Hepatocyte (in vitro differentiated cells): ENCODE measurements around the gene DDO. TPM values are rescaled to one million over a fixed set of nuclear protein-coding genes. Genes with fewer than 3 reads are reported as not detected.
A peak's percentile ranks its signal among the peaks of the same experiment; 100 is the strongest.

ENCODE experiments used
- DNase-seq: peaks from one replicate; pipeline ENCODE4 v3.0.0-alpha.2; 2016; ENCODE audit warnings: low spot score
- H2AFZ ChIP-seq: fragments of 200-600 bp; sonication (generic); 2 replicates; pipeline ENCODE4 v1.6.0; 2016; ENCODE audit warnings: antibody characterized with exemption, mild to moderate bottlenecking
- H3K27ac ChIP-seq: fragments of 200-600 bp; sonication (generic); 2 replicates; pipeline ENCODE4 v1.5.1; 2016; ENCODE audit warnings: mild to moderate bottlenecking
- H3K27me3 ChIP-seq: fragments of 200-600 bp; sonication (generic); 2 replicates; pipeline ENCODE4 v1.6.1; 2016
- H3K36me3 ChIP-seq: fragments of 200-600 bp; sonication (generic); replicated peaks from 2 replicates; pipeline ENCODE4 v1.5.1; 2016; ENCODE audit warnings: low read depth; ENCODE audit not compliant: insufficient read depth
- H3K4me1 ChIP-seq: fragments of 200-600 bp; sonication (generic); 2 replicates; pipeline ENCODE4 v1.5.1; 2016; ENCODE audit warnings: mild to moderate bottlenecking, moderate library complexity; ENCODE audit not compliant: insufficient read depth
- H3K4me2 ChIP-seq: fragments of 200-600 bp; sonication (generic); 2 replicates; pipeline ENCODE4 v1.6.0; 2016
- H3K4me3 ChIP-seq: fragments of 200-600 bp; sonication (generic); 2 replicates; pipeline ENCODE4 v1.5.1; 2016; ENCODE audit warnings: mild to moderate bottlenecking
- H3K79me2 ChIP-seq: fragments of 200-600 bp; sonication (generic); 2 replicates; pipeline ENCODE4 v1.6.0; 2017; ENCODE audit warnings: mild to moderate bottlenecking
- H3K9me2 ChIP-seq: fragments of 200-600 bp; sonication (generic); replicated peaks from 2 replicates; pipeline ENCODE4 v1.6.0; 2017; ENCODE audit warnings: mild to moderate bottlenecking; ENCODE audit not compliant: insufficient read depth
- H3K9me3 ChIP-seq: fragments of 200-600 bp; sonication (generic); 2 replicates; pipeline ENCODE4 v1.5.1; 2016; ENCODE audit warnings: low read depth, mild to moderate bottlenecking
- H4K20me1 ChIP-seq: fragments of 200-600 bp; sonication (generic); 2 replicates; pipeline ENCODE4 v1.6.0; 2016; ENCODE audit warnings: mild to moderate bottlenecking; ENCODE audit not compliant: insufficient read depth, poor library complexity, severe bottlenecking
- CTCF ChIP-seq: fragments of 200-600 bp; sonication (generic); IDR thresholded peaks from 2 replicates; pipeline ENCODE4 v1.5.1; 2016; ENCODE audit warnings: antibody characterized with exemption, mild to moderate bottlenecking; ENCODE audit not compliant: poor library complexity
- EZH2 ChIP-seq: fragments of 200-600 bp; sonication (generic); IDR thresholded peaks from 2 replicates; pipeline ENCODE4 v1.6.1; 2016; ENCODE audit warnings: antibody characterized with exemption, mild to moderate bottlenecking, borderline replicate concordance
- EZH2phosphoT487 ChIP-seq: fragments of 200-600 bp; sonication (generic); IDR thresholded peaks from one replicate; pipeline ENCODE4 v1.6.1; 2018; ENCODE audit warnings: antibody characterized with exemption, mild to moderate bottlenecking, low read depth, moderate library complexity; ENCODE audit not compliant: unreplicated experiment, severe bottlenecking
- WGBS: methylation state at CpG from one replicate; pipeline ENCODE4 v1.1.6; 2016; ENCODE audit warnings: low lambda C conversion rate; ENCODE audit errors: missing lambda C conversion rate; 5-methylcytosine and 5-hydroxymethylcytosine counted together
- polyA plus RNA-seq: library from polyadenylated mRNA; unstranded; fragments of >200 nt; fragmentation: Nextera tagmentation; extraction: Ambion mirVana; gene quantifications from 2 replicates; pipeline ENCODE4 v1.2.1, GENCODE V29; 2016
- total RNA-seq: library from RNA; depleted of rRNA; stranded (reverse); fragments of >200 nt; gene quantifications from 2 replicates; pipeline ENCODE4 v1.2.3, GENCODE V29; 2014

The DDO gene
- total and polyA plus RNA-seq, 2 experiments from 2014 or later = 0.20 to 0.39 TPM

GRCh38 chr6:110378552-110378951, 36.8 kb downstream of the DDO start:
- WGBS = 36% methylated on average over 9 of the region's 9 CpGs
- Histone ChIP-seq H3K27ac (no peak overlapping the region), H3K4me1 (no peaks in the 10 kb centered on the region), H3K4me2 (no peak overlapping the region), H3K36me3 (no peaks in the 10 kb centered on the region), H3K9me3 (no peaks in the 10 kb centered on the region), H3K79me2 (no peaks in the 10 kb centered on the region), H2AFZ (no peak overlapping the region), H3K9me2 (no peaks in the 10 kb centered on the region), H3K27me3 (no peaks in the 10 kb centered on the region), H3K4me3 (no peak overlapping the region), H4K20me1 (no peaks in the 10 kb centered on the region)
- TF ChIP-seq EZH2phosphoT487 = no peak
- peak; percentile 49 for DNase-seq

DNA sequence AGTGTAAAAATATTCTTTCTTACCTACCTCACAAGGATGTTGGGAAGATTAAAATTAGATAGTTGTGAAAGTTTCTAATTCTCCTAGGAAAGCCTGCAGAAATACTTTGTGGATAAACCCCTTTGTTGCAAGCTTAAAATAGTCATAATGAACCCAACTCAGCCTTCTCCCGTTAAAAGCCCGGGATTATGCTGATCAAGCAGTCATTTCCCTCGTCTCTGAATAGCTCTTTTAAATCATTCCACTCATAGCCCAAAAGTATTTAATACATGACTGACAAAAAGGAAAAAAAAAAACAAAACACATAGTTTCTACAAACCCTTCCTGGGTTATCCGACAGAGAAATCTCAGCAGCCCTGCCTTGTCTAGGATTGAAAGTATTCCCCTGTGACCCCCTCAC, 46.3 kb downstream of the DDO start:
- H2AFZ ChIP-seq = no peak overlapping the region
- no peaks in the 10 kb centered on the region for H4K20me1 ChIP-seq
- 29% methylated on average over 4 of the region's 4 CpGs for WGBS
- no peaks in the 10 kb centered on the region for H3K27me3 ChIP-seq
- no peak overlapping the region for H3K4me3 ChIP-seq
- H3K9me3 ChIP-seq = no peaks in the 10 kb centered on the region
- DNase-seq = no peak
- no peak overlapping the region for H3K27ac ChIP-seq
- no peaks in the 10 kb centered on the region for H3K36me3 ChIP-seq
- no peaks in the 10 kb centered on the region for H3K9me2 ChIP-seq
- H3K4me2 ChIP-seq = no peak overlapping the region
- no peaks in the 10 kb centered on the region for H3K4me1 ChIP-seq
- no peaks in the 10 kb centered on the region for H3K79me2 ChIP-seq
- TF ChIP-seq EZH2phosphoT487 = no peak
- no peak for TF ChIP-seq CTCF
- no peak for TF ChIP-seq EZH2

DNA sequence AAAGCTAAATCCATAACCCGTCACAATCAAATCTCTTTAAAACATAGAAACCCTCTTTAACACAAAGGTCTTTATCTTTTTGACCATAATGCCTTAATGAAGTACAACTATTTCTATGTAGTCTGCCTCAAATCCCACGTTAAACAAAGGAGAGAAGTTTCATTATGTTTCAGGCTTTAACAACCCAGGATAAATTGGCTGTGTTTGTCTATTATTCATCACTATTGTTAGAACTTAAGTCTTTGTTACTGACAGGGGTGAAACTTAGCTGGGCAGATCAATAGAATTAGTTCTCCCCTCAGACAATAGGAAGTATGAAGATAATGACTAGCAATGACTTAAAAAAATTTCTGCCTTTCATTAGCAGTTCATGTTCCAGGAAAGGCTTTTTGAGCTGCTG, 47.1 kb downstream of the DDO start:
- H3K27me3 ChIP-seq = no peaks in the 10 kb centered on the region
- H3K79me2 ChIP-seq = no peaks in the 10 kb centered on the region
- no peaks in the 10 kb centered on the region for H3K9me2 ChIP-seq
- 37% methylated on average over 2 of the region's 2 CpGs for WGBS
- no peaks in the 10 kb centered on the region for H3K4me1 ChIP-seq
- no peak overlapping the region for H3K4me3 ChIP-seq
- H3K36me3 ChIP-seq = no peaks in the 10 kb centered on the region
- no peak overlapping the region for H2AFZ ChIP-seq
- TF ChIP-seq EZH2phosphoT487 (no peak), EZH2 (no peak), CTCF (no peak)
- H3K4me2 ChIP-seq = no peak overlapping the region
- H3K9me3 ChIP-seq = no peaks in the 10 kb centered on the region
- no peak overlapping the region for H3K27ac ChIP-seq
- H4K20me1 ChIP-seq = no peaks in the 10 kb centered on the region
- no peak for DNase-seq

DNA sequence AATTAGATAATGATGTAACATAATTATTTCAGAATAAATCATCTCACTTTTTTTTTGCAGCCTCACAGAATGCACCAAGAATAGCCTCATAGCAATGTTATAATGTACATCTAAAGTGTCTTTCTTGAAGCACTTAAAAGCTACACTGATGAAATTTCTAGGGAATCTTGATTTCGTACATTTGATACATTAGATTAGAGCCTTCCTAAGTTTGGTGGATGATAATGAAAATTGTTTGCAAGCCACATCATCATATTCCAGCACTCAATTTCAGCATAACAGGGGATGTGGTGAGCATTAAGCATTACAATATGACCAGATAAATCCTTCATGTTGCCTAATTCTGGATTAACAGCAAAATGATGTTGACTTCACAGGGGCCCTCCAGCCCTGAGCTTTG, 47.5 kb downstream of the DDO start:
- Histone ChIP-seq H3K9me2 (no peaks in the 10 kb centered on the region), H4K20me1 (no peaks in the 10 kb centered on the region), H3K79me2 (no peaks in the 10 kb centered on the region), H3K36me3 (no peaks in the 10 kb centered on the region), H3K4me3 (no peak overlapping the region), H2AFZ (no peak overlapping the region), H3K4me1 (no peaks in the 10 kb centered on the region), H3K4me2 (no peak overlapping the region), H3K27ac (no peak overlapping the region), H3K27me3 (no peaks in the 10 kb centered on the region), H3K9me3 (no peaks in the 10 kb centered on the region)
- DNase-seq = no peak
- 86% methylated on average over 1 of the region's 1 CpG for WGBS
- TF ChIP-seq EZH2 (no peak), CTCF (no peak), EZH2phosphoT487 (no peak)
